Activated gamma-delta T cell treated with Interleukin-2 at 50 U/mL for 16 hours (primary cell): ENCODE measurements around the gene CCDC102B.
"Not testable (repeated sequence)": the region's sequence is repeated elsewhere in the genome, so short reads cannot be mapped to it uniquely, and the experiment has no call there.

ENCODE experiments used
- DNase-seq: peaks from one replicate; pipeline ENCODE4 v3.0.0-alpha.2; 2020

Gene CCDC102B

DNA sequence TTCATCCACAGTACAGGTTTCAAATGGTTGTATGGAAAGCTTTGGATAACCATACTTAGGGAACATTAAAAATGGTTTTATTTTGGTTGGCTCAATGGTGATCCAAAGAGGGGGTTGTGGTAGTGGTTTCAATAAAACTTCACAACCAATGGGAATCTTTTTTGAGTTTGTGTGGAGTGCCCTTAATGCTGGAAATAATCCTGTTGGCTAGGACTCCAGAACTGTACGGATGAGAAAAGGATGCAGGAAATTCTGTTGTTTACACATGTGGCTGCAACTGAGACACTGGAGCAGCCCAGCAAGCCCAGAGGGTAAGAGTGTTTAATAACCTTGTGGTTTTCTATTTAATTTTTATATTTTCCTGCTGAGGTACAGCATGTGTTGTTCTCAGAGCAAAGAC, at the start of gene CCDC102B:
TSS of gene CCDC102B (plus strand) at position 210 of the 400 bp plus-strand sequence. CDS start 38,684 bp downstream, outside the sequence.
- no peak for DNase-seq

- DNase-seq = no peak
Observed at GRCh38 chr18:68757126-68757525, 40.8 kb upstream of the CCDC102B start.

DNA sequence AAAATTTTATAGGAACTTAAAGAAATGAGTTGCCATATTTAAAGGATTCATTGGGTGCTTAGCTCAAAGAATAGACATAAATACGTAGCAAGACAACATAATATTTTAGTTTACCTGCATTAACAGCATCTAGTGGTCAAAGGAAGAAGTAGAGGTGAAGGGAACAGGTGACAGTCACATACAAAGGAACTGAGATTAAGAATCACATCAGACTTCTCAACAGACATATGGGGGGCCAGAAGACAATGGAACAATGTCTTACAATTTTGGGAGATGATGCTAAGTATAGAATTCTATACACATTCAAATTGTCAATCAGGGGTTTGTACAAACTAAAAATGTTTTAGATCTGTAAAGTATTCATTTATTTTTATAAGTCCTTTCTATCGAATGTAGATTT, 38.6 kb upstream of the CCDC102B start:
- DNase-seq = no peak

GRCh38 chr18:68763083-68763482, 34.8 kb upstream of the CCDC102B start:
- DNase-seq = no peak

GRCh38 chr18:68764016-68764415, 33.9 kb upstream of the CCDC102B start:
- no peak for DNase-seq

DNA sequence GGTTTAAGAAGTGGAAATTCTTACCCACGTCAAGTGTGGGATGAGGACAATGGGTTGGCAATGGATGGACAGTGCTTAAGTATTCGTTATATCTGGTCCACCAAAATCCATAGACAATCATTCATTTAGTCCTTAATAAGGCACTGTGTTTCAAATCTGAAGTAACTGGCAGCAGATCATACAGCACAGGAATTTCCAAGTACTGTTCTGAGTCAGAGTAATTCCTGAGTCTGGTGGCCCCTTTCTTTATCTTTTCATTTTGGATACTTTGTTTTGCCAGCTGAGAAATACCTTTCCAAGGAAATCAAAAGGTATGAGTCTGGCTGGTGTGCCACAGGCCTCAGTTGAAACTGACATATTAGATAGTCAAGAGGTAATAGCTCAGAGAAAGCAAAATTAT, 31.4 kb upstream of the CCDC102B start:
- no peak for DNase-seq

GRCh38 chr18:68769461-68769860, 28.4 kb upstream of the CCDC102B start:
- no peak for DNase-seq

DNA sequence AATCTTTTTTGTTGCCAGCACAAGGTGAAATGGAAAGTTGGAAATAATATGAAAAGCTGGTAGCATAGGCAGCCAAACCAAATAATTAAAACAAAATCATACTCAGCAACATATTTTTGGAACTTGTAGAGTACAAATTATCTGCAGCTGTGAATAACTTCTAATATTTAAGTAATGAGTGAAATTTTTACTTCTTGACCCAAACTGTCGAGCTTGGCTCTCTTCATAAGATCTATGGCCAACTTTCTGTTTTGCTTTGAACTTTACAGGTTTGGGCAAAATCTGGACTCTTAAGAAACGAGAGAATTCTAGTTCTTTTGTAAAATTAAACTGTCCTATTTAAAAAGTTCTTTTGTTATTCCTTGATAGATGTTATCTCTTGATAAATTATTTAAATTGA, 25.6 kb upstream of the CCDC102B start:
- DNase-seq = no peak

GRCh38 chr18:68778280-68778886, 19.5 kb upstream of the CCDC102B start:
- no peak for DNase-seq

DNA sequence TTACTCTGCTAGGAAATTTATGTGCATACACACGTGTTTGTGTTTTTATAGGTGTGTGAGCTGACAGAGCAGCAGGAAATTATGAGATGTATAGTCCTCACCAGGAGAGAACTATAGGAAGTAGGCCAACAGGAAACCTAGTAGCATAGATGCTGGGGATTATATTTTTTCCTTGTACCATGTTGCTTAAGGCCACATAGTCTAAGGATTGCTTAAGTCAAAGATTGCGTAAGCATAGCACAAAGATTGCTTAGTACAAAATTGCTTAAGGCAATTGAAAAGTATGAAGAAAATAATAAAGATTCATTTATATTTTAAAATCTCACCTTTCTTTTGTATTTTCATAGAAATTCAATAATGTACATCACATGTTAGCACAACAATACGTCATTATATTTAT, 18.7 kb upstream of the CCDC102B start:
- DNase-seq = no peak

DNA sequence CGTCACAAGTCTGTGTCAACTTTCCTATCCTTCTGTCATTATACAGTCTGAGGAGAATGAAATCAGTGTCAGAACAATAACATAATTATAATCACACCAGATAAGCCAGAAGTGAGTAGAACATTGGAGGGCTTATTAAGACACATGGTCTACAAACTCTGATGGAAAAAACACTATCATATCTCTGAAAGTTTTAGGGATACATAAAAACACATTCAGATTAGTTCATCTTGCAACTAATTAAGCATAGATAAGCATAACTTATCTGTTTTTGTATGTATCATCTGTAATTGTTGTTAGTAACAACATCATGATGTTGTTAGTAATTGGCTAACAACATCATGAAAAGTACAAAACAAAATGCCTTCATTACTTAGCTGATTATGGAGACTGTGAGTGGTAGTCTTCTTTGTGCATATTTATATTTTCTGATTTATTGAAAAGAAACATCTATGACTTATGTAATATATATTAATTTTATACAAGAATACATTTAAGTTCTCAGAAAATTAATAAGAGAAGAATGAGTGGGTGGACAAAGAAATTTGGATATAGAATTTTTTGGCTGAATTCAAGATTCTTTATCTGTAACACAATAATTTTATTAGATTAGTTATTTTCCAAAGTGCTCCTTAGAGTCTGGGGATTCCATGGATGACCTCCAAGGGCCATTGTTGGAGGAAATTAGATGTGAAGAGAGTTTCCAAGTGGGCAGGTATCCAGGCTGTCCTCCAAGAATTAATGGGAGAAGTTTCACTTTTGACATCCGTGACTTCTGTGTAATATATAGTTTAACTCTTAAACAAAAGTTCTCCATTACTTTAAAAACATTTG, 16.9 kb upstream of the CCDC102B start:
- DNase-seq = no peak

DNA sequence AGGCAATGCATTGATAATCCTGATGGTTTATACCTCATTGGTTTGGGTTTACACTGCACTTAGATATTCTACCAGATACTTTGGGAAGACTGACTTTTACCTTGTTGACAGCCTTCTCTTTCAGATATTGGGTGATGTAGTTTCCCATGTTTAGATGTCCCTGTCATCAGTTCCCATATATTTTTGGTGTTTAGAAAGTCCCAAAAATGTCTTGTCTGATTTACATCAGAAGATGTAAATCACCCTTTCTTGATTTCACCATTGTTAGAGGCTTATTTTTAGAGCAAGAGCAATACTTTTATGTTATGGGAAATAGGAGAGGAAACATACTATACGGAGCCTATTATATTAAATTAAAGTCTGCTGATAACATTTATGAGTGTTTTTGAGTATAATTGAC, 14.4 kb upstream of the CCDC102B start:
- DNase-seq = no peak

DNA sequence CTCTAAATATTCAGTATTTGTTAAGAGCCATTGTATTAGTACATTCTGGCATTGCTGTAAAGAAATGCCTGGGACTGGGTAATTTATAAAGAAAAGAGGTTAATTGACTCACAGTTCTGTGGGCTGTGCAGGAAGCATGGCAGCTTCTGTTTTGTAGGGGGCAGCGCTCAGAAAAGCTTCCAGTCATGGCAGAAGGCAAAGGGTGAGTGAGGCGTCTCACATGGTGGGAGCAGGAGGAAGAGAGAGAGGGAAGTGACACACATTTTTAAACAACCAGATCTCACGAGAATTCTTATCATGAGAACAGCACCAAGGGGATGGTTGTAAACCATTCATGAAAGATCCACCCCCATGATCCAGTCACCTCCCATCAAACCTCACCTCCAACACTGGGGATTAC, 13.8 kb upstream of the CCDC102B start:
- no peak for DNase-seq

DNA sequence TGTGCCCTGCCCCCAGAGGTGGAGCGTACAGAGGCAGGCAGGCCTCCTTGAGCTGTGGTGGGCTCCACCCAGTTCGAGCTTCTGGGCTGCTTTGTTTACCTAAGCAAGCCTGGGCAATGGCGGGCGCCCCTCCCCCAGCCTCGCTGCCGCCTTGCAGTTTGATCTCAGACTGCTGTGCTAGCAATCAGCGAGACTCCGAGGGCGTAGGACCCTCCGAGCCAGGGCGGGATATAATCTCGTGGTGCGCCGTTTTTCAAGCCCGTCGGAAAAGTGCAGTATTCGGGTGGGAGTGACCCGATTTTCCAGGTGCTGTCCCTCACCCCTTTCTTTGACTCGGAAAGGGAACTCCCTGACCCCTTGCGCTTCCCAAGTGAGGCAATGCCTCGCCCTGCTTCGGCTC, 7.6 kb upstream of the CCDC102B start:
- not testable (repeated sequence) for DNase-seq

- DNase-seq = no peak
Observed at GRCh38 chr18:68791801-68792200, 6.1 kb upstream of the CCDC102B start.

DNA sequence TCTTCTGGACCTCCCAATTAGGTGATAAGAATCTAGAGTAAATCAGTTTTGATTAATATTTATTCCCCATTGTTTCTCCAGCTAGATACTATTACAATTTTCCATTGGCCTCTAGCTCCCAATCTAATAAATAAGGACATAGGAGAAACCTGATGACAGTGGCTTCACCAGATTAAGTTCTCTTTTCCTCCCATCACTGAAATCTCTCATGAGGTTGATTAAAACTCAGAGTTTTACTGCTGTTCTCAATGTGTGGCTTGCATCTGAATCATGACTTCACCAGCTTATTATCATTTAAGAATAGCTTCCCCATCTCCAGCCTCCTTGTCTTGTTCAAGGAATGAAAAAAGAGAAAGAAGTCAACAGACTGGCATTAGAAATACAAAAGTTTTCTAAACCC, 3.9 kb upstream of the CCDC102B start:
- DNase-seq = no peak

DNA sequence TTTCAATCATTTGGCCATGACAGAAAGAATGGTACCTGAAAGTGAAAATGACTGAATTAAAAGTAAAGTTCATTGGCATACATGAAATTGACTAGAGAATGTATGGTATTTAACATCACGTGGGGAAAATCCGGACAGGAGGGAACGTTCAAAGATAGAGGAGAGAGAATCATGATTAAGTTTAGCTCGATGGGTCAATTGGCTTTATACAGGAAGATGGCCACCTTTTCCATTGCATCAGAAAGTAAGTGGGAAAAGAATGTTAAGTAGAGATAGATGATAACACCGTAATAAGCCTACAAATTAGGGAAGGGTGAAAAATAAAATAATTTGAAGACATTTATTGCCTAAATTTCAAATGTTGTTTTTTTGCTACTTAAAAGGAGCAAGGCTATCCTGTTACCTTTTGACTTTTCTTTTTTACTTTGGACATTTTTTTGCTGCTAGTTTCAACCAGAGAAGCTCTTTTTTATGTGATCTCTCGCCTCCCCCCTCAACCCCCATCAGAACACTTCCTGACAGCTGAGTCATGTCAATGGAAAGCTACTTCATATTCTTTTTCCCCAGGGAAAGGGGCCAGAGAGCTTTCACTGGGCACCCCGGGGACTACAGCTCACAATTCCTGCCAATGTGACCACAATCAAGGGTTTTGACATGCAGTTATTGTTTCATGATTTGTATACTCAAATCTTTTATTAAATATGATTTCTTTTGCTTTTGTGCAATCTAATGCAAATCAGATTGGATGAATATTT, 767 bp upstream of the CCDC102B start:
- no peak for DNase-seq

GRCh38 chr18:68800075-68800474, 2.2 kb downstream of the CCDC102B start:
- no peak for DNase-seq

- no peak for DNase-seq
Observed at GRCh38 chr18:68803356-68803755, 5.5 kb downstream of the CCDC102B start.

- no peak for DNase-seq
Observed at GRCh38 chr18:68817584-68817983, 19.7 kb downstream of the CCDC102B start.

DNA sequence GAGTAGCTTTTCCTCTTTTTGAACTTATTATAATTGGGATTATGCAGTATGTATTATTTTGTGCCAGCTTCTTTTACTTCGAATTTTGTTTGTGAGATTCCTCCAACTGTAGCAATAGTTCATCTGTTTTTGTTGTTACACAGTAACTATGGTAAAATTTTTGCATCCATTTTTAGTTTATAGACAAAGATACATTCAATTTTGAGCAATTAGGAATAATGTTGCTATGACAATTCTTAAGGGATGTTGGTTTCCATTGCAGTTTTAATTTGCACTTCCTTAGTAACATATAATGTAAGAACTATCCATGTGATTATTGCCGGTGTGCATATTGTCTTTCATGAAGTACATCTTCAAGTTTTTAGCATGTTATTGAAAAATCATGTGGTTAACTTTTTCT, 20.7 kb downstream of the CCDC102B start:
- no peak for DNase-seq

DNA sequence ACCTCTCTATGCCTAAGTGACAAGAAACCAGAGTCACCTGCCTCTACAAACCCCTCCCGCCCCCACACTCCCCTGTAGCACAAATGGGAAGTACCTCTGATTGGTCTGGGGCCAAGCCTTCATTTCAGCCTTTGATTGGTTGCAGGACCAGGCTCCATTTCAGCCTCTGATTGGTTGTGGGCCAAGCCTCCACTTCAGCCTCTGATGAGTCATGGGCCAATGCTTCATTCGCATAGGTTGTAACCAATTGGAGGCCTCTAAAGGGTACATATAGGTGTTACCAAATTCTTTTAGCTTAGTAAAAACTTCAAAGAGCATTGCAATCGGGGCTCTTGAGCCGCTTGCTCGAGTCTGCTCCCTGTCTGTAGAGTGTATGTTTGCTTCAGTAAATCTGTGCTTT, 25.0 kb downstream of the CCDC102B start:
- no peak for DNase-seq

DNA sequence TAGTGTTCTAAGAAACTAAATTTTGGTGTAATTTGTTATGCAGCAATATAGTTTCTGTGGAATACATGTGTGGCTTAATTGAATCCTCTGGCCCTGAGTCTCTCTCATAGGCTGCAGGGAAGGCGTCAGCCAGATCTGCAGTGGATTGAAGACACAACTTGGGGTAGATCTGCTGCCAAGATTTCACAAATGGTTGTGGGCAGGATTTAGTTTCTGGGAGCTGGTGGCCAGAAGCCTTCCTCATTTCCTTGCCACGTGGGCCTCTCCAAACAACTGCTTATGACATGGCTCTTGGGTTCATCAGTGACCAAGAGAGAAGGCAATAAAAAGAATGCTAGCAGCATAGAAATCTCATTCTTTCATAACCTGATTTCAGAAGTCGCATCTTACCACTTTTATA, 28.2 kb downstream of the CCDC102B start:
- no peak for DNase-seq
